Prostate gland (tissue), 2 donors: ENCODE results near the gene RDH14. TPM values are rescaled to one million over a fixed set of nuclear protein-coding genes. Genes with fewer than 3 reads are reported as not detected.

Source experiments
- DNase-seq: peaks from one replicate; pipeline ENCODE4 v3.0.0-alpha.2; 2019; ENCODE audit warnings: low spot score
- H3K27ac ChIP-seq, 2 donors: fragments of 200-600 bp; sonication (generic); 2 replicates each; pipeline ENCODE4 v1.5.1; 2017 to 2019
- H3K27me3 ChIP-seq: fragments of 200-600 bp; sonication (generic); replicated peaks from 2 replicates; pipeline ENCODE4 v1.5.1; 2019; ENCODE audit not compliant: insufficient read depth
- H3K36me3 ChIP-seq, 2 donors: fragments of 200-600 bp; sonication (generic); 1 replicate in 1 of 2; 2 replicates in 1 of 2; pipeline versions ENCODE4 v1.5.1 to v1.8.1; 2017 to 2019
- H3K4me1 ChIP-seq: fragments of 200-600 bp; sonication (generic); replicated peaks from 2 replicates; pipeline ENCODE4 v1.5.1; 2019
- H3K4me3 ChIP-seq, 2 donors: fragments of 200-600 bp; sonication (generic); 2 replicates each; pipeline ENCODE4 v1.5.1; 2017 to 2019
- H3K9me3 ChIP-seq: fragments of 200-600 bp; sonication (generic); 2 replicates; pipeline ENCODE4 v1.5.1; 2017
- CTCF ChIP-seq, 4 experiments: fragments of 200-600 bp in 2 of 4; fragments of 450-650 bp in 2 of 4; sonication (generic) in 2 of 4; IDR thresholded peaks; 1 replicate in 3 of 4; 2 replicates in 1 of 4; pipeline ENCODE4 v1.5.1; 2016 to 2019; ENCODE audit warnings: antibody characterized with exemption in 4 of 4, mild to moderate bottlenecking in 2 of 4, moderate library complexity in 2 of 4
- POLR2A ChIP-seq: fragments of 450-650 bp; IDR thresholded peaks from one replicate; pipeline ENCODE4 v1.6.1; 2016; ENCODE audit warnings: antibody characterized with exemption, mild to moderate bottlenecking
- POLR2AphosphoS5 ChIP-seq: sonication (generic); formaldehyde crosslinking; IDR thresholded peaks from one replicate; pipeline ENCODE4 v1.6.1; 2017; ENCODE audit warnings: antibody characterized with exemption
- WGBS: methylation state at CpG from one replicate; pipeline ENCODE4 v1.1.5; 2018; 5-methylcytosine and 5-hydroxymethylcytosine counted together
- intact Hi-C: fragments of 100-400 bp; cut with DNase I; formaldehyde crosslinking; loops from one replicate; pipeline ENCODE4 v1.14.2; 2022
- total RNA-seq, 2 donors: library from RNA; depleted of rRNA; stranded (reverse); fragments of >200 nt; gene quantifications; one replicate each; pipeline ENCODE4 v1.1.0, GENCODE V29; 2016

Gene RDH14
- total RNA-seq, 2 donors from 2014 or later: 29.5 to 42.5 TPM

GRCh38 chr2:18531194-18531593, 29.3 kb downstream of the RDH14 start:
- no peak for TF ChIP-seq POLR2AphosphoS5
- no peak for TF ChIP-seq POLR2A
- no peak for TF ChIP-seq CTCF (IDR thresholded peaks at IDR 0.05)
- no peaks in the 10 kb centered on the region for H3K4me1 ChIP-seq
- intact Hi-C loops: no loop called here
- H3K27ac ChIP-seq: no peak overlapping the region
- H3K4me3 ChIP-seq: no peak overlapping the region
- DNase-seq: no peak
- WGBS: 55% methylated on average over 1 of the region's 1 CpG
- H3K36me3 ChIP-seq: no peaks in the 10 kb centered on the region
- no peaks in the 10 kb centered on the region for H3K9me3 ChIP-seq
- H3K27me3 ChIP-seq: no peaks in the 10 kb centered on the region

- intact Hi-C loops: loop anchor here (10.0 kb wide), 1 partner anchor 377 kb away; no protein-coding TSS in a partner anchor
- WGBS: 92% methylated on average over 4 of the region's 4 CpGs
- no peak overlapping the region for H3K4me3 ChIP-seq
- no peak overlapping the region for H3K27ac ChIP-seq
- no peaks in the 10 kb centered on the region for H3K27me3 ChIP-seq
- H3K9me3 ChIP-seq: no peaks in the 10 kb centered on the region
- no peak for DNase-seq
- H3K4me1 ChIP-seq: no peaks in the 10 kb centered on the region
- TF ChIP-seq CTCF (IDR thresholded peaks at IDR 0.05) (no peak), POLR2A (no peak)
- H3K36me3 ChIP-seq: no peaks in the 10 kb centered on the region
Measured at GRCh38 chr2:18527822-18528221, 32.6 kb downstream of the RDH14 start.

GRCh38 chr2:18527326-18527725, 33.1 kb downstream of the RDH14 start:
- Histone ChIP-seq H3K9me3 (no peaks in the 10 kb centered on the region), H3K27ac (no peak overlapping the region), H3K4me3 (no peak overlapping the region), H3K27me3 (no peaks in the 10 kb centered on the region), H3K36me3 (no peaks in the 10 kb centered on the region), H3K4me1 (no peaks in the 10 kb centered on the region)
- WGBS: 89% methylated on average over 2 of the region's 2 CpGs
- intact Hi-C loops: loop anchor here (10.0 kb wide), 1 partner anchor 377 kb away; no protein-coding TSS in a partner anchor
- no peak for TF ChIP-seq POLR2AphosphoS5
- no peak for DNase-seq

- WGBS: 89% methylated on average over 7 of the region's 7 CpGs
- intact Hi-C loops: loop anchor here (10.0 kb wide), 1 partner anchor 378 kb away; no protein-coding TSS in a partner anchor
- H3K4me1 ChIP-seq: no peaks in the 10 kb centered on the region
Measured at GRCh38 chr2:18526429-18526828, 34.0 kb downstream of the RDH14 start.

GRCh38 chr2:18525852-18526251, 34.6 kb downstream of the RDH14 start:
- no peaks in the 10 kb centered on the region for H3K36me3 ChIP-seq
- no peak overlapping the region for H3K4me3 ChIP-seq
- no peak for DNase-seq
- intact Hi-C loops: loop anchor here (10.0 kb wide), 1 partner anchor 379 kb away; no protein-coding TSS in a partner anchor
- no peaks in the 10 kb centered on the region for H3K27me3 ChIP-seq
- TF ChIP-seq POLR2AphosphoS5: no peak
- TF ChIP-seq POLR2A: no peak
- no peak for TF ChIP-seq CTCF (IDR thresholded peaks at IDR 0.05)
- 90% methylated on average over 3 of the region's 3 CpGs for WGBS
- H3K9me3 ChIP-seq: no peaks in the 10 kb centered on the region
- no peaks in the 10 kb centered on the region for H3K4me1 ChIP-seq
- H3K27ac ChIP-seq: no peak overlapping the region

More at GRCh38 chr2:18526429-18526828, 34.0 kb downstream of the RDH14 start:
- no peak overlapping the region for H3K4me3 ChIP-seq
- no peaks in the 10 kb centered on the region for H3K27me3 ChIP-seq
- no peaks in the 10 kb centered on the region for H3K9me3 ChIP-seq
- H3K36me3 ChIP-seq: no peaks in the 10 kb centered on the region
- no peak overlapping the region for H3K27ac ChIP-seq
- TF ChIP-seq POLR2AphosphoS5 (no peak), POLR2A (no peak), CTCF (IDR thresholded peaks at IDR 0.05) (no peak)
- no peak for DNase-seq
